ENCODE data around the gene IL1RAPL1.

Gene IL1RAPL1

GRCh38 chrX:29662101-29662500 is 1074.9 kb downstream of the IL1RAPL1 start:
- no peak overlapping the region for H3K27ac ChIP-seq

GRCh38 chrX:29662759-29663503 is 1075.7 kb downstream of the IL1RAPL1 start:
- no peak overlapping the region for H3K27ac ChIP-seq

More at GRCh38 chrX:29662101-29662500, 1074.9 kb downstream of the IL1RAPL1 start:
- no peak for TF ChIP-seq CTCF (conservative IDR thresholded peaks at IDR 0.05)

GRCh38 chrX:29665532-29665931 is 1078.3 kb downstream of the IL1RAPL1 start:
- no peak overlapping the region for H3K27ac ChIP-seq
- TF ChIP-seq CTCF (conservative IDR thresholded peaks at IDR 0.05), result no peak

More at GRCh38 chrX:29662759-29663503, 1075.7 kb downstream of the IL1RAPL1 start:
- no peak for TF ChIP-seq CTCF (conservative IDR thresholded peaks at IDR 0.05)

GRCh38 chrX:29666366-29666765 is 1079.1 kb downstream of the IL1RAPL1 start:
- TF ChIP-seq CTCF (conservative IDR thresholded peaks at IDR 0.05), result no peak
- H3K27ac ChIP-seq, result no peak overlapping the region

- no peak for TF ChIP-seq CTCF (conservative IDR thresholded peaks at IDR 0.05)
- no peak overlapping the region for H3K27ac ChIP-seq
Measured at GRCh38 chrX:29671421-29671820, 1084.2 kb downstream of the IL1RAPL1 start.

- TF ChIP-seq CTCF (conservative IDR thresholded peaks at IDR 0.05), result peak; percentile 61
- H3K27ac ChIP-seq, result peak overlapping the region; percentile 61
Measured at GRCh38 chrX:29687687-29688086, 1100.4 kb downstream of the IL1RAPL1 start.

GRCh38 chrX:29690061-29690460 is 1102.8 kb downstream of the IL1RAPL1 start:
- TF ChIP-seq CTCF (conservative IDR thresholded peaks at IDR 0.05), result no peak
- H3K27ac ChIP-seq, result no peak overlapping the region

All from VCaP (cell line).